RWPE2 (cell line): ENCODE results near the gene METTL24.
A peak's percentile ranks its signal among the peaks of the same experiment; 100 is the strongest.

Experiments used
- ATAC-seq: fragments of 200-7000 bp; cut with Tn5 transposase; 3 replicates; pipeline ENCODE4 v1.9.1; 2021; ENCODE audit warnings: low read depth
- DNase-seq: peaks from one replicate; pipeline ENCODE4 v3.0.0-alpha.2; 2020; ENCODE audit warnings: low spot score
- H3K27ac ChIP-seq: fragments of 450-650 bp; 2 replicates; pipeline ENCODE4 v1.5.1; 2017; ENCODE audit warnings: mild to moderate bottlenecking; ENCODE audit not compliant: poor library complexity, severe bottlenecking
- H3K27me3 ChIP-seq: fragments of 250-450 bp; sonication (Bioruptor Pico); 2 replicates; pipeline ENCODE4 v1.5.1; 2021; ENCODE audit warnings: mild to moderate bottlenecking, moderate library complexity; ENCODE audit not compliant: insufficient read depth, poor library complexity, severe bottlenecking
- H3K36me3 ChIP-seq: fragments of 250-450 bp; sonication (Bioruptor Pico); 2 replicates; pipeline ENCODE4 v1.5.1; 2020; ENCODE audit warnings: low read depth, mild to moderate bottlenecking, moderate library complexity
- H3K4me1 ChIP-seq: fragments of 250-450 bp; sonication (Bioruptor Pico); 2 replicates; pipeline ENCODE4 v1.5.1; 2021; ENCODE audit warnings: mild to moderate bottlenecking, moderate library complexity; ENCODE audit not compliant: insufficient read depth, poor library complexity, severe bottlenecking
- H3K4me3 ChIP-seq: fragments of 250-450 bp; sonication (Bioruptor Pico); 2 replicates; pipeline ENCODE4 v1.5.1; 2021; ENCODE audit warnings: mild to moderate bottlenecking, moderate library complexity; ENCODE audit not compliant: severe bottlenecking
- H3K9me3 ChIP-seq: fragments of 250-450 bp; sonication (Bioruptor Pico); 2 replicates; pipeline ENCODE4 v1.5.1; 2021; ENCODE audit warnings: mild to moderate bottlenecking, moderate library complexity; ENCODE audit not compliant: severe bottlenecking
- TF ChIP-seq, protein P1 (sequence below): fragments of 450-650 bp; IDR thresholded peaks from one replicate; pipeline ENCODE4 v1.5.1; 2017; ENCODE audit warnings: mild to moderate bottlenecking, moderate library complexity; ENCODE audit not compliant: poor library complexity, severe bottlenecking

The METTL24 gene

DNA sequence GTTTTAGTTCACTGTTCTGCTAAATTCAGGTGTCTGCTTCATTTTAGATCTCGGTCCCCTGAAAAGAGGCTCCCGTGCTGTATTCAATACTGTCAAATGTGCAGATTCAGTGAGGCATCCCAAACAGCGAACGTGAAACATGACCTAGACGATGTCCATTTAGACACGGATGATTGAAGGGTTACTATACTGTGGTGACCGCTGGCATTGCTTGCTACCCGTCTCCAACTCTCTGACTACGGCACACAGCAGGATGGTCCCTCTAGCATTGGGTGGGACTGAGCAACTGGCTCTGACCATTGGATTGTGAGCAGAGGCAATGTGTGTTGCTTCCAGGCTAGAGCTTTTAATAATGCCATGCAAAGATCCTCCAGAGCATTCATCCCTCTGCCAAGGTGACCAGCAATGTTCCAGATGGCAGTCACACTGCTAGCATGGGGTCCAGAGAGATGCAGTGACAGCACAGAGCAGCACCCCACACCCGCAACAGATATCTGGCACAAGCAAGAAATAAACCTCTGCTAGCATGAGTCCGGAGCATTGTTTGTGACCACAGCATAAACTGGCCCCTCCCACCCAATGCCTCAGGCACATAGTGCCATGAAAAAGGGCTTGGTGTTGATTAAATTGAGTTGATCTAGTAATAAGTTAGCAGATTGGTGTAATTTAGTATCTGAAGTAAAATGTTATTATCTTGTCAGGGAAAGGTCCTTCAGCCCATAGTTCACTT is 9.0 kb downstream of the METTL24 start:
- TF ChIP-seq, protein P1, sequence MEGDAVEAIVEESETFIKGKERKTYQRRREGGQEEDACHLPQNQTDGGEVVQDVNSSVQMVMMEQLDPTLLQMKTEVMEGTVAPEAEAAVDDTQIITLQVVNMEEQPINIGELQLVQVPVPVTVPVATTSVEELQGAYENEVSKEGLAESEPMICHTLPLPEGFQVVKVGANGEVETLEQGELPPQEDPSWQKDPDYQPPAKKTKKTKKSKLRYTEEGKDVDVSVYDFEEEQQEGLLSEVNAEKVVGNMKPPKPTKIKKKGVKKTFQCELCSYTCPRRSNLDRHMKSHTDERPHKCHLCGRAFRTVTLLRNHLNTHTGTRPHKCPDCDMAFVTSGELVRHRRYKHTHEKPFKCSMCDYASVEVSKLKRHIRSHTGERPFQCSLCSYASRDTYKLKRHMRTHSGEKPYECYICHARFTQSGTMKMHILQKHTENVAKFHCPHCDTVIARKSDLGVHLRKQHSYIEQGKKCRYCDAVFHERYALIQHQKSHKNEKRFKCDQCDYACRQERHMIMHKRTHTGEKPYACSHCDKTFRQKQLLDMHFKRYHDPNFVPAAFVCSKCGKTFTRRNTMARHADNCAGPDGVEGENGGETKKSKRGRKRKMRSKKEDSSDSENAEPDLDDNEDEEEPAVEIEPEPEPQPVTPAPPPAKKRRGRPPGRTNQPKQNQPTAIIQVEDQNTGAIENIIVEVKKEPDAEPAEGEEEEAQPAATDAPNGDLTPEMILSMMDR, result no peak
- H3K4me3 ChIP-seq, result no peak overlapping the region
- H3K27ac ChIP-seq, result no peak overlapping the region
- H3K27me3 ChIP-seq, result no peaks in the 10 kb centered on the region
- ATAC-seq, result no peak
- H3K36me3 ChIP-seq, result no peaks in the 10 kb centered on the region
- H3K4me1 ChIP-seq, result no peaks in the 10 kb centered on the region
- DNase-seq, result no peak
- H3K9me3 ChIP-seq, result no peaks in the 10 kb centered on the region

GRCh38 chr6:110345025-110345424 is 13.1 kb downstream of the METTL24 start:
- Histone ChIP-seq H3K27me3 (no peaks in the 10 kb centered on the region), H3K27ac (no peak overlapping the region), H3K36me3 (no peaks in the 10 kb centered on the region), H3K4me1 (no peaks in the 10 kb centered on the region), H3K4me3 (no peak overlapping the region), H3K9me3 (no peaks in the 10 kb centered on the region)
- ATAC-seq (no peak), DNase-seq (no peak)
- TF ChIP-seq, protein P1, result no peak

DNA sequence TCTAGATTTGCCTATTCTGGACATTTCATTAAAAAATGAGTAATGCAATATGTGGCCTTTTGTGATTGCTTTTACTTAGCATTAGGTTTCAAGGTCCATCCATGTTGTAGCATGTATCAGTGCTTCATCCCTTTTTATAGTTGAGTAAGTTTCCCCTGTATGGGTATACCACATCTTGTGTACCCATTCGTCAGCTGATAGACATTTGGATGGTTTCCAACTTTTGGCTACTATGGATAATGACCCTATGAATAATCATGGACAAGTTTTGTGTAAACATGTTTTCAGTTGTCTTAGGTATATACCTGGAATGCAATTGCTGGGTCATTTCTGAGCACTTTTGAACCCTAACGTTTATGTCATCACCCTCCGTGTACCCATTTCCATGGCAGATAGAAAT is 15.4 kb downstream of the METTL24 start:
- ATAC-seq (no peak), DNase-seq (no peak)
- Histone ChIP-seq H3K27ac (no peak overlapping the region), H3K4me1 (no peaks in the 10 kb centered on the region), H3K4me3 (no peak overlapping the region), H3K27me3 (no peaks in the 10 kb centered on the region), H3K9me3 (no peaks in the 10 kb centered on the region), H3K36me3 (no peaks in the 10 kb centered on the region)
- TF ChIP-seq, protein P1, result no peak

GRCh38 chr6:110341663-110342596 is 16.2 kb downstream of the METTL24 start:
- H3K36me3 ChIP-seq, result no peaks in the 10 kb centered on the region
- H3K9me3 ChIP-seq, result no peaks in the 10 kb centered on the region
- 0 out of 3 replicates have a peak, but pooled peaks have one; percentile 29 for ATAC-seq
- TF ChIP-seq, protein P1, result peak; percentile 14
- no peak overlapping the region for H3K4me3 ChIP-seq
- H3K27me3 ChIP-seq, result no peaks in the 10 kb centered on the region
- no peaks in the 10 kb centered on the region for H3K4me1 ChIP-seq
- no peak overlapping the region for H3K27ac ChIP-seq
- DNase-seq, result no peak
